GM06990 (cell line): ENCODE measurements around the gene FTCD.

Source experiments
- DNase-seq: peaks from one replicate; pipeline ENCODE4 v3.0.0-alpha.2; 2011; ENCODE audit not compliant: insufficient read length; ENCODE audit errors: extremely low read depth
- H3K27me3 ChIP-seq: replicated peaks from 2 replicates; pipeline ENCODE4 v1.6.0; 2011; ENCODE audit warnings: low read length; ENCODE audit not compliant: control insufficient read depth, insufficient read depth
- H3K36me3 ChIP-seq: 2 replicates; pipeline ENCODE4 v1.5.1; 2011; ENCODE audit warnings: low read length; ENCODE audit not compliant: control insufficient read depth, insufficient read depth
- H3K4me3 ChIP-seq: replicated peaks from 2 replicates; pipeline ENCODE4 v1.5.1; 2011; ENCODE audit warnings: low read depth, mild to moderate bottlenecking, control low read depth, low read length
- TF ChIP-seq, protein P1 (sequence below): IDR thresholded peaks from 2 replicates; pipeline ENCODE4 v1.5.1; 2011; ENCODE audit warnings: low read length, control low read depth, mild to moderate bottlenecking, inconsistent platforms; ENCODE audit not compliant: insufficient read depth, poor library complexity, severe bottlenecking

Gene FTCD

DNA sequence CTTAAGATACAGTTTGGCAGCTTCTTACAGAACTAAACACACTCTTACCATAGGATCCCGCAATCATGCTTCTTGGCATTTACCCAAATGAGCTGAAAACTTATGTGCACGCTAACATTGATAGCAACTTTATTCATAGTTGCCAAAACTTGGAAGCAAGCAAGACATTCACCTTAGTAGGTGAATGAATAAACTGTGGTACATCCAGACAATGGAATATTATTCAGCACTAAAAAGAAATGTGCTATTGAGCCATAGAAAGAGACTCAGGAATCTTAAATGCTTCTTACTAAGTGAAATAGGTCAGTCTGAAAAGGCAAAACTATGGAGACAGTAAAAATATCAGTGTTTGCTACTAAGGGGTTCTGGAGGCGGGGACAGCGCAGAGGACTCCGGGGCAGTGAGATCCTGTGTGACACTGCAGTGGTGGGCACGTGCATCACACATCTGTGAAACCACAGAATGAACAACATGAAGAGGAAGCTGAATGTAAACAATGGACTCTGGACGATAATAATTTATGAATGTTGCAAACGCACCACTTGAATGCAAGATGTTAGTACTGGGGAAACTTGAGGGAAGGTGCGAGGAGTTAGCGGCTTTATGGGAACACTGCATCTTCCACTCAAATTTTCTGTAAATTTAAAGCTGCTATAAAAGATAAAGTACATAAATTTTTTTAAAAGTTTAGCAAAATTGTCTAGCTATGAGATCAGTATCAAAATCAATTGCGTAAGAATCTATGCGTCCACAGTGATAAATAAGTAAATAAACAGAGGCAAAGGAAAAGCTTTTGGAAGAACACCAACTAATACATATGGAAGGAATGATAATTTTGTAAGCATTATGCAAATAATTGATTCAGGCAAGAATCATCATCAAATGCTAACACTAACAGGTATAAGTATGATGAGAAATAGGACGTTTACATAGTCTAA, 44.3 kb upstream of the FTCD start:
- H3K4me3 ChIP-seq, result no peak overlapping the region
- TF ChIP-seq, protein P1, sequence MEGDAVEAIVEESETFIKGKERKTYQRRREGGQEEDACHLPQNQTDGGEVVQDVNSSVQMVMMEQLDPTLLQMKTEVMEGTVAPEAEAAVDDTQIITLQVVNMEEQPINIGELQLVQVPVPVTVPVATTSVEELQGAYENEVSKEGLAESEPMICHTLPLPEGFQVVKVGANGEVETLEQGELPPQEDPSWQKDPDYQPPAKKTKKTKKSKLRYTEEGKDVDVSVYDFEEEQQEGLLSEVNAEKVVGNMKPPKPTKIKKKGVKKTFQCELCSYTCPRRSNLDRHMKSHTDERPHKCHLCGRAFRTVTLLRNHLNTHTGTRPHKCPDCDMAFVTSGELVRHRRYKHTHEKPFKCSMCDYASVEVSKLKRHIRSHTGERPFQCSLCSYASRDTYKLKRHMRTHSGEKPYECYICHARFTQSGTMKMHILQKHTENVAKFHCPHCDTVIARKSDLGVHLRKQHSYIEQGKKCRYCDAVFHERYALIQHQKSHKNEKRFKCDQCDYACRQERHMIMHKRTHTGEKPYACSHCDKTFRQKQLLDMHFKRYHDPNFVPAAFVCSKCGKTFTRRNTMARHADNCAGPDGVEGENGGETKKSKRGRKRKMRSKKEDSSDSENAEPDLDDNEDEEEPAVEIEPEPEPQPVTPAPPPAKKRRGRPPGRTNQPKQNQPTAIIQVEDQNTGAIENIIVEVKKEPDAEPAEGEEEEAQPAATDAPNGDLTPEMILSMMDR, result no peak
- no peak for DNase-seq
- H3K27me3 ChIP-seq, result no peaks in the 10 kb centered on the region
- H3K36me3 ChIP-seq, result peaks cover 9% of the 10 kb centered on the region

DNA sequence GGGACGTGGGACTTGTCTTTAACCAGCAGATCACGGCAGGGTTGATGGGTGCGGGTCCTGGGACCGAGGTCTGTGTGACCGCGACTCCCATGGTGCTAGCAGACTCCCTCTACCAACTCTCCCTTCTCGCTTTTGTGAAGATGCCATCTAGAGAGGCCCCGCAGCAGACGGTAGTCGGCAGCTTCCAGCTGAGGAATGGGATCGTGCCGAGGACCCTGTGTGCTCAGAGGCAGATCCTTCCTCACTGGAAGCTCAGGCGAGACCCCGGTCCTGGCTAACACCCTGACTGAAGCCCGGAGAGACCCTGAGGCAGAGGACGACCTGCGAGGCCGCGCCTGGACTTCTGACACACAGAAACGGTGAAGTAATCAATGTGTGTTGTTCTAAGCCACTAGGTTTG, 41.4 kb upstream of the FTCD start:
- Histone ChIP-seq H3K27me3 (no peaks in the 10 kb centered on the region), H3K4me3 (no peak overlapping the region), H3K36me3 (peaks cover 18% of the 10 kb centered on the region)
- DNase-seq, result no peak
- TF ChIP-seq, protein P1, result no peak

DNA sequence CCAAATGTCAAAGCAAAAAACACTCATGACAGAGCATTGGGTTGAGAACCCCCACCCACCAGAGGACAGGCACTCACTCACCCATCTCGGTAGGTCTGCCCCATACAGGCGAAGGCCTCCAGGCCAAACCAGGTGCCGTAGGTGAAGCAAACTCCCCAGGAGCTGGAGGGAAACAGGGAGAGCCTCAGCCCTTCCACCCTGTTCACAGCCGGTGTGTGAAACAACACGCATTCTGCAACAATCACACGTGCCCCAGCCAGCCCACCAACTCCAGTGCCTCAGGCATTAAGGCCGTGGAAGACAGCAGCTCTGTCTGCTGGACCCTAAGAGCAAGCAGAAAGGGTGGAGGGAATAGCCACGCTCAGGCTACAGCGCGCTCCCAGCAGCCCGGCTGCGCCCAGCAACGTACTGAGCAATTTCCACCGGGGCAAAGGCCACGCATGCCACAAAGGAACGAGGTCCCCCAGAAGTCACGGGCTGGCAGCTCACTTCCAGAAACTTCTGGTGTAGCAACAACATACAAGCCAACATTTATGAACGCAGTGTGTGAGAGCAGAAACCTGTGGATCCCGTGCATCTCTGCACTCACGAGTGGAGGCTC, 40.3 kb upstream of the FTCD start:
- TF ChIP-seq, protein P1, result no peak
- no peak for DNase-seq
- Histone ChIP-seq H3K36me3 (peaks cover 21% of the 10 kb centered on the region), H3K27me3 (no peaks in the 10 kb centered on the region), H3K4me3 (no peak overlapping the region)

DNA sequence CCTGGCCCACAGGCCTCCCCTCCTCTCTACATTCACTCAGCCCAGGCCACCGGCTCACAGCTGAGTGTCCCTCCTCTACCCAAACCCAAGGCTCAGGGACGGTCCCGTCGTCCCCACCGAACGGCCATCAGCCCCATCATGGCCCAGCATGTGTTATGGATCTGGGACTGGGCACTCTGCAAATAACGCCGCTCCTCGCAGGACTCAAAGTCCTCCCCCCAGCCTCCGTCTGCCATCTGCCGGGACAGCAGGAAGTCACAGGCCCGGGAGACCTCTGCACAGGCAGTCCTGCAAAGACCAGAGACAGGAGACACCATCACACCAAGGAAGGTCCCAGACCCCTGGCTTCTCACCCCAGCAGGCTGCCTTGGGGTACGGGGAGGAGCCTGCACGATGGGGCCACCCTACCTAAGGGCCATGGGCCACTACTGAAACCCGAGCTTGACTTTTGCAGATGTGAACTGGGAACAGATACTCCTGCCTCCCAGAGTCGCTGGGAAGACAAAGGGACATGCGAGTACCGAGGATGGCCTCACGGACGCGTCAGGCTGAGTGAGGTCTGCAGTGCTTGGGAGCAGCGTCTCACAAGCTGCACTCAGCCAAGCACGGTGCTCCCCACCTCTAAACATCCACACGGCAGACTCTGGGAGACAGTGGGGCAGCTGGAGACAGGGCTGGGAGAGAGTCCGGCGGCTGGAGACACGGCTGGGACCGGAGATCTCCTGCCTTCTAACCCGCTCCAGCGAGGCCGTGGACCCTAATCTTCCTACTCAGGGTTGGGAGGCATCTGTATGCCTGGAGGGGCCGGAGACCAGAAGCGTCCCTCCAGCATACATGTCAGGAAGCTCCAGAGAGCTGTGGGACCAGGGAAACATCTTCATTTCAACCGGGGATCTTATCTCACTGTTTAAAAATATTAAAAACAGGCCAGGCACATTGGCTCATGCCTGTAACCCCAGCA, 39.3 kb upstream of the FTCD start:
- Histone ChIP-seq H3K27me3 (no peaks in the 10 kb centered on the region), H3K4me3 (no peak overlapping the region), H3K36me3 (peaks cover 21% of the 10 kb centered on the region)
- TF ChIP-seq, protein P1, result no peak
- DNase-seq, result no peak

DNA sequence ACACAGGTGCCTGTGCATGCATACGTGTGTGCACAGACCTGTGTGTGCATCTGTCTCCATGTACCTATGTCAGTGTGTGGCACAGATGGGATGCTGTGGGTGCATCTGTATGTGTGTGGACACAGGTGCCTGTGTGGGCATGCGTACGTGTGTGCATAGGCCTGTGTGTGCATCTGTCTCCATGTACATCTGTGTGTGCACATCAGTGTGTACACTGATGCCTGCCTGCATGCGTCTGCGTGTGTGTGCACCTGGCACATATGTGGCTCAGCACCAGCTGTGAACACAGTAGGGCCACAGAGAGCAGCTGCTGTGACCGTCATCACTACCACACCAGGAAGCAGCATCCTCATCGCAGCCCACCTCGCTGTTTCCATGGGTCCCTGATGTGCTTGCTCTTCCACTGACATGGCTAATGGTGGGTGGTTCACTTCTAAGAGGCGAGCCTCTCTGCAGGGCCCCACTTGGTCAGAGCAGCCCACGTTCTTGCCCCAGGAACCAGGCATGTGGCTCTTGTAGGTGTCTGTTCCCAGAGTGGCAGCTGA, 38.5 kb upstream of the FTCD start:
- Histone ChIP-seq H3K36me3 (peaks cover 19% of the 10 kb centered on the region), H3K4me3 (no peak overlapping the region), H3K27me3 (no peaks in the 10 kb centered on the region)
- TF ChIP-seq, protein P1, result no peak
- DNase-seq, result no peak
